Measurements from ENCODE around the gene DNAI7.

The DNAI7 gene

GRCh38 chr12:25184132-25184531 is 10.8 kb downstream of the DNAI7 start:
- no peaks in the 10 kb centered on the region for H3K27me3 ChIP-seq (replicated peaks; ENCODE audit: control insufficient read depth, insufficient read depth, low read length)
- no peak overlapping the region for H3K4me3 ChIP-seq (replicated peaks; ENCODE audit: low read depth, low read length)
- H3K36me3 ChIP-seq (ENCODE audit: control insufficient read depth, insufficient read depth, low read length) = no peaks in the 10 kb centered on the region
- DNase-seq (ENCODE audit: extremely low read depth, insufficient read length) = no peak
- no peak for TF ChIP-seq CTCF (IDR thresholded peaks at IDR 0.05; ENCODE audit: insufficient read depth, low read length, poor library complexity, severe bottlenecking)

- no peaks in the 10 kb centered on the region for H3K27me3 ChIP-seq (replicated peaks; ENCODE audit: control insufficient read depth, insufficient read depth, low read length)
- H3K4me3 ChIP-seq (replicated peaks; ENCODE audit: low read depth, low read length) = no peak overlapping the region
- no peak for TF ChIP-seq CTCF (IDR thresholded peaks at IDR 0.05; ENCODE audit: insufficient read depth, low read length, poor library complexity, severe bottlenecking)
- no peaks in the 10 kb centered on the region for H3K36me3 ChIP-seq (ENCODE audit: control insufficient read depth, insufficient read depth, low read length)
- no peak for DNase-seq (ENCODE audit: extremely low read depth, insufficient read length)
These were observed 12.2 kb downstream of the DNAI7 start for GRCh38 chr12:25182765-25183164.

DNA sequence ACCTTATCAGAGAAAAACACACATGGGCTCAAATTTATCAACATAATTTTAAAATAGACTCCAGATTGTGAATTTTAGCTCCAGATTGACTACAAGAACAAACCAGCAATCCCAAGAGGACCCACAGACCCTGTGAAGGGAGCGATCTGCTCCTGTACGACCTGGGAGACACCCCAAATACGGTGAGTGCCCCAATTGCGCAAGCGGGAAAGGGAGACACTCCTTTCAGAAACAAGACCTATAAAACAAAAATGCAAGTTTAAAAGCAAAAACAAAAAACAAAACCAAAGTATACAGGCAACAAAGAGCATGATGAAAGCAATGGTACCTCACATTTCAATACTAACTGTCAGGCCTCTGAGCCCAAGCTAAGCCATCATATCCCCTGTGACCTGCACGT is 32.1 kb downstream of the DNAI7 start:
- no peaks in the 10 kb centered on the region for H3K27me3 ChIP-seq (replicated peaks; ENCODE audit: control insufficient read depth, insufficient read depth, low read length)
- DNase-seq (ENCODE audit: extremely low read depth, insufficient read length) = no peak
- no peaks in the 10 kb centered on the region for H3K36me3 ChIP-seq (ENCODE audit: control insufficient read depth, insufficient read depth, low read length)
- H3K4me3 ChIP-seq (replicated peaks; ENCODE audit: low read depth, low read length) = no peak overlapping the region
- no peak for TF ChIP-seq CTCF (IDR thresholded peaks at IDR 0.05; ENCODE audit: insufficient read depth, low read length, poor library complexity, severe bottlenecking)

DNA sequence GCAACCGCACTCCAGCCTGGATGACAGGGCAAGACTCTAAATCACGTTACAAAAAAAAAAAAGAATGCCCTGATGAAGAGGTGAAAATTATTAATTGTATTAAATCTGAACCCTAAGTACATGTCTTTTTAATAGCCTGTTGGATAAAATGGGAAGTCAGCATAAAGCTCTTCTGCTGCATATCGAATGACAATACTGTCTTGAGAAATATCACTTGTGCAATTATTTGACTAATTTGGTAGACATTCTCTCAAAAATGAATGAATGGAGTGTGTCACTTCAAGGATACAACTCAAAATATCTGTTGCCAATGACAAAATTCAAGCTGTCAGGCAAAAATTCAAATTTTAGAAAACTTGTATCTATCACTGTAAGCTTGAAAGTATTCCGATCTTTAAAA is 38.9 kb downstream of the DNAI7 start:
- no peaks in the 10 kb centered on the region for H3K36me3 ChIP-seq (ENCODE audit: control insufficient read depth, insufficient read depth, low read length)
- TF ChIP-seq CTCF (IDR thresholded peaks at IDR 0.05; ENCODE audit: insufficient read depth, low read length, poor library complexity, severe bottlenecking) = no peak

DNA sequence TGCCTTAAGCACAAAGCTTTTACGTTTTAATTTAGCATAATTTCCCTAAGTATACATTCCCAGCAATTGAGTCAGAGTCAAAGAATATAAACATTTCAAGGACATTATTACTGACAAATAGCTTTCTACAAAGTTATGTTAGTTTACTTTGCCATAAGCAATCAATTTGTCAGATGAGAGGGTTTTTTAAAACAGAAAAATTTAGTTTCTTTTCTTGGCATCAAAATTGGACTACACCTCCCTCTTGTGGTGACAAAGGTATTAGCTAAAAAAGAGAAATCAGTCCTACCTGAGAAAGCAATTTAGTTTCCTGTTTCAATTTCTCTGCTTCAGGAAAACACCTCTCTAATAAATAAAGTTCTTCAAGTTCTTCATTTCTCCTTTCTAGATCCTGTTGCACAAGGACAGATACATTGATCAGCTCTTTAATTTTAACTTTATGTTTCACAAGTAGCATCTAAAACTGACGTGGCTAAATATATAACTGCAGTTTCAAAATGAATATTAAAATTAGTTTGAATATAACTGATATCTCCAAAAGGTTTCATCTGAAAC is 39.9 kb downstream of the DNAI7 start:
- no peaks in the 10 kb centered on the region for H3K27me3 ChIP-seq (replicated peaks; ENCODE audit: control insufficient read depth, insufficient read depth, low read length)

More for the DNA sequence above, 38.9 kb downstream of the DNAI7 start:
- DNase-seq (ENCODE audit: extremely low read depth, insufficient read length) = no peak
- Histone ChIP-seq H3K27me3 (replicated peaks; ENCODE audit: control insufficient read depth, insufficient read depth, low read length) (no peaks in the 10 kb centered on the region), H3K4me3 (replicated peaks; ENCODE audit: low read depth, low read length) (no peak overlapping the region)

More for the DNA sequence above, 39.9 kb downstream of the DNAI7 start:
- Histone ChIP-seq H3K36me3 (ENCODE audit: control insufficient read depth, insufficient read depth, low read length) (no peaks in the 10 kb centered on the region), H3K4me3 (replicated peaks; ENCODE audit: low read depth, low read length) (no peak overlapping the region; the same call in 1 of the 2 replicates)
- peak; percentile 62 for TF ChIP-seq CTCF (IDR thresholded peaks at IDR 0.05; ENCODE audit: insufficient read depth, low read length, poor library complexity, severe bottlenecking)
- peak; percentile 57 for DNase-seq (ENCODE audit: extremely low read depth, insufficient read length)

Data from GM06990 (cell line).